Uterus (tissue), 2 donors: ENCODE data around the gene NDEL1.

Experiments
- POLR2A ChIP-seq, 2 donors: fragments of 450-650 bp; IDR thresholded peaks; one replicate each; pipeline ENCODE4 v1.6.1; 2016; ENCODE audit warnings: antibody characterized with exemption in 2 of 2, mild to moderate bottlenecking in 1 of 2, moderate library complexity in 1 of 2
- TF ChIP-seq, protein P1 (sequence below), 4 experiments: fragments of 200-600 bp in 2 of 4; fragments of 450-650 bp in 2 of 4; sonication (generic) in 2 of 4; IDR thresholded peaks; one replicate each; pipeline ENCODE4 v1.5.1; 2016 to 2019; ENCODE audit warnings: antibody characterized with exemption in 4 of 4, mild to moderate bottlenecking in 2 of 4, moderate library complexity in 1 of 4

DNA sequence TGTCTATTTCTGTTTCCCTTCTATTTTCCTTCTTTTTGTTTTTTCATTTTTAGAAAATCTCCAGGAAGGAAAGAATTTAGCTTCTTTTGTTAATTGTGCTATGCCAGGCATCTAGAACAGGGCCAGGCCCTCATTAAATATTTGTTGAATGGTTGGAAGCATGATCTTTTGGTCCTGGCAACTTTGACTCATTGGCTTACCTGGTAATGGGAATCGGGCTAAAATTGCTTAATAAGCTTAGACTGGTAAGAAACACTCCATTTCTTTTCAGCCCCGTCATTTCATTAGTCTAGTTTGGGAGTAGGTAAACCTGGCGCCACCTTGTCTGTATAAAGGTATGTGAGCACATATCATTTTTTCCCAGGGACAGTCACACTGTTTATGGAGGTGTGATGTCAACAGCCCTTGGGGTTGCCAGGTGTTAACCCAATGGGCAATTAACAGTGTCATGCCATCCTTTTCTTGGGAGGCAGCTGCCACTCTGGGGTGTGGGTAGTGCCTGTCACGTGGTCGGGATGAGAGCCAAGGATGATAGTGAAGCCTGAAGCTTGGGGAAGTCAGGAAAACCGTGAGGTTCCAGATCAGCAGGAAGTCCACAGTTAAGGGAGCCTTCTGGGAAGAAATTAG is 9.5 kb upstream of the NDEL1 start:
- TF ChIP-seq, protein P1, sequence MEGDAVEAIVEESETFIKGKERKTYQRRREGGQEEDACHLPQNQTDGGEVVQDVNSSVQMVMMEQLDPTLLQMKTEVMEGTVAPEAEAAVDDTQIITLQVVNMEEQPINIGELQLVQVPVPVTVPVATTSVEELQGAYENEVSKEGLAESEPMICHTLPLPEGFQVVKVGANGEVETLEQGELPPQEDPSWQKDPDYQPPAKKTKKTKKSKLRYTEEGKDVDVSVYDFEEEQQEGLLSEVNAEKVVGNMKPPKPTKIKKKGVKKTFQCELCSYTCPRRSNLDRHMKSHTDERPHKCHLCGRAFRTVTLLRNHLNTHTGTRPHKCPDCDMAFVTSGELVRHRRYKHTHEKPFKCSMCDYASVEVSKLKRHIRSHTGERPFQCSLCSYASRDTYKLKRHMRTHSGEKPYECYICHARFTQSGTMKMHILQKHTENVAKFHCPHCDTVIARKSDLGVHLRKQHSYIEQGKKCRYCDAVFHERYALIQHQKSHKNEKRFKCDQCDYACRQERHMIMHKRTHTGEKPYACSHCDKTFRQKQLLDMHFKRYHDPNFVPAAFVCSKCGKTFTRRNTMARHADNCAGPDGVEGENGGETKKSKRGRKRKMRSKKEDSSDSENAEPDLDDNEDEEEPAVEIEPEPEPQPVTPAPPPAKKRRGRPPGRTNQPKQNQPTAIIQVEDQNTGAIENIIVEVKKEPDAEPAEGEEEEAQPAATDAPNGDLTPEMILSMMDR (IDR thresholded peaks at IDR 0.05), result no peak
- TF ChIP-seq POLR2A (IDR thresholded peaks at IDR 0.05), result no peak
